Right renal cortex interstitium (tissue), 3 donors: ENCODE measurements around the gene ITPR2. TPM values are rescaled to one million over a fixed set of nuclear protein-coding genes. Genes with fewer than 3 reads are reported as not detected.
"Not testable (repeated sequence)": the region's sequence is repeated elsewhere in the genome, so short reads cannot be mapped to it uniquely, and the experiment has no call there.

Source experiments
- DNase-seq, 3 donors: peaks; one replicate each; pipeline ENCODE4 v3.0.0-alpha.2; 2013; ENCODE audit warnings: low read depth in 3 of 3, low spot score in 2 of 3
- polyA plus RNA-seq, 3 donors: library from polyadenylated mRNA; unstranded; fragments of 120-200 nt; gene quantifications; one replicate each; pipeline ENCODE4 v1.2.1, GENCODE V29; 2013; ENCODE audit not compliant: insufficient read length in 3 of 3

The ITPR2 gene
- polyA plus RNA-seq, 3 donors, result 13.1 to 16.8 (median 14.6) TPM

- no peak for DNase-seq
These were observed 97.8 kb downstream of the ITPR2 start for GRCh38 chr12:26735249-26735639.

GRCh38 chr12:26734510-26735248 is 98.3 kb downstream of the ITPR2 start:
- no peak for DNase-seq

- DNase-seq, result no peak
These were observed 100.7 kb downstream of the ITPR2 start for GRCh38 chr12:26732005-26732908.

GRCh38 chr12:26730481-26731350 is 102.3 kb downstream of the ITPR2 start:
- no peak for DNase-seq

GRCh38 chr12:26729137-26729671 is 103.8 kb downstream of the ITPR2 start:
- not testable (repeated sequence) for DNase-seq

GRCh38 chr12:26728205-26729050 is 104.6 kb downstream of the ITPR2 start:
- DNase-seq, result no peak

GRCh38 chr12:26727482-26728204 is 105.4 kb downstream of the ITPR2 start:
- DNase-seq, result no peak

- DNase-seq, result no peak
These were observed 106.0 kb downstream of the ITPR2 start for GRCh38 chr12:26726956-26727355.

- DNase-seq, result no peak
These were observed 107.6 kb downstream of the ITPR2 start for GRCh38 chr12:26725276-26725916.

GRCh38 chr12:26724309-26724702 is 108.7 kb downstream of the ITPR2 start:
- DNase-seq, result no peak

- DNase-seq, result no peak
These were observed 109.3 kb downstream of the ITPR2 start for GRCh38 chr12:26723379-26724308.

- no peak for DNase-seq
These were observed 111.2 kb downstream of the ITPR2 start for GRCh38 chr12:26721800-26722199.

GRCh38 chr12:26719852-26720251 is 113.1 kb downstream of the ITPR2 start:
- DNase-seq, result no peak

GRCh38 chr12:26717757-26718156 is 115.2 kb downstream of the ITPR2 start:
- DNase-seq, result no peak

GRCh38 chr12:26715232-26715631 is 117.8 kb downstream of the ITPR2 start:
- no peak for DNase-seq

GRCh38 chr12:26713885-26714383 is 119.1 kb downstream of the ITPR2 start:
- DNase-seq, result no peak

- no peak for DNase-seq
These were observed 120.1 kb downstream of the ITPR2 start for GRCh38 chr12:26712892-26713291.
